NCI-H446 treated with DMSO at 0.1 percent for 48 hours (cell line): ENCODE measurements around the gene DMBX1.
A peak's percentile ranks its signal among the peaks of the same experiment; 100 is the strongest.

ENCODE experiments used
- DNase-seq: peaks from one replicate; lab custom pipeline; 2025; lab: John Stamatoyannopoulos, UW

DMBX1 gene

GRCh38 chr1:46459315-46459714 lies 30.3 kb upstream of the DMBX1 start:
- DNase-seq = no peak

GRCh38 chr1:46461017-46461808 lies 28.4 kb upstream of the DMBX1 start:
- DNase-seq = no peak

GRCh38 chr1:46461809-46462448 lies 27.7 kb upstream of the DMBX1 start:
- no peak for DNase-seq

DNA sequence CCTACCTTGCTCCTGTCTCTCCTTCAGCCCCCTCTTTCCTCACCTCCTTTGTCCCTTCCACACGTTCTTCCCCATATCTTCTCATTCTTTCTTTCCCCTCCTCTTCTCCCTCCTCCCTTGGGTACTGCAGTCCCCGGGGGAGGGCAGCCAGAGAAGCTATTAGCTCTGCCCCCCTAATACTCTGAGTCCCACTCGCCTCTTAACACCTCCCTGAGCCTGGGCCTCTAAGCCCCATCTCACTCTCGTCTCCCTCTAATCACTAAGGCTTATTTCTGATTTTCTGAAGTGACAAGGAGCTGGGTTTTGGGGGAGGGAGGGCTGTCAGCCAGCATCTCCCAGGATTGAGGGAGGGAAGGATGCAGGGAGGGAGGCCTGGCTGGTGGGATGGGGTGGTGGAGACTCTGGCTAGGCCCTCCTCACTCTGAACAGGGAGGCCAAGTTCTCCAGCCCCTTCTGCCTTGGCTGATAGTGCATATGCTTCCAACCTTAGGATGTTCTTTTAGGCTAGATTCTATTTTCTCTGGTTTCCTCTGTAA lies 25.6 kb upstream of the DMBX1 start:
- no peak for DNase-seq

GRCh38 chr1:46464915-46465314 lies 24.7 kb upstream of the DMBX1 start:
- no peak for DNase-seq

GRCh38 chr1:46465981-46466476 lies 23.6 kb upstream of the DMBX1 start:
- DNase-seq = no peak

GRCh38 chr1:46466477-46467182 lies 23.0 kb upstream of the DMBX1 start:
- DNase-seq = no peak

DNA sequence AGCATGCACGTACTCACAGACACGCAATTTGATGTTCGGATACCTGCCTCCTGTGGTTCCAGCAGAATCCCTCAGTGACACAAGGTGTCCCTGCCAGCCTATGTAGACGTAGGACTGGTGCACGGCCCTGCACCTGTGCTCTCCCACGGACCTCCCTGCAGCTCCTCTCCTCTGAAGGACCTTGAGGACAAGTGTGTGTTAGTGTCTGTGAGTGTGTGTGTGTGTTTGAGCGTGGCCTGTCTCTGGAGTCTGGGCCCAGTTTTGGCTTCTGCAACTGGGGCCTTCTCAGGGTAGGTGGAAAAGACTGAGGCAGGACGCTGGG lies 22.5 kb upstream of the DMBX1 start:
- no peak for DNase-seq

GRCh38 chr1:46469881-46470280 lies 19.8 kb upstream of the DMBX1 start:
- DNase-seq = no peak

DNA sequence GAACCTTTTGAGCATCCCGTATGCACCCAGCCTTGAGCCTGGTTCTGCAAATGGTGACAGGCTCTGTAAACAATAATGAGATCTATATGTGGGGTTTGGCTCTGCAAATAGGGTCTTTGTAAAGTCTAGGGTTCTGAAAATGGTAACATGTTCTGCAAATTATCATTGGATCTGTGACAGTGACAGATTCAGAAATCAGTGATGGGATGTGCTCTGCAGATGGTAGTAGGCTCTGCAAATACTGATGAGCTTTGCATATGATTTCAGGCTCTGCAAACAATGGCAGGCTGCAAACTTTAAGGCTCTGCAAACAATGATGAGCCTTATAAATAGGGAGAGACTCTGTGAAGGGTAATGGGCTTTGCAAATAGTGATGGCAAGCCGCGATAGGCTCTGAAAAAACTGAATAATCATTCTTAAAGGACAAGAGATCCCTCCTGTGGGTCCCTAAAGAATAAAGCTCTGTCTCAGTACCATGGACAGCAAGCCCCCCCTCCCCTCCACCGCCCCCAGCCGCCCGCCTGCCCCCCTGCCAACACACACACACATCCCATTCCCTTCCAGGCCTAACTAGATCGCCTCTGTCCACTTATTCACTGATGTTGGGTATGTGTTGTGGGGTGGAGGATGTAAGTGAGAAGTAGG lies 17.7 kb upstream of the DMBX1 start:
- DNase-seq = no peak

DNA sequence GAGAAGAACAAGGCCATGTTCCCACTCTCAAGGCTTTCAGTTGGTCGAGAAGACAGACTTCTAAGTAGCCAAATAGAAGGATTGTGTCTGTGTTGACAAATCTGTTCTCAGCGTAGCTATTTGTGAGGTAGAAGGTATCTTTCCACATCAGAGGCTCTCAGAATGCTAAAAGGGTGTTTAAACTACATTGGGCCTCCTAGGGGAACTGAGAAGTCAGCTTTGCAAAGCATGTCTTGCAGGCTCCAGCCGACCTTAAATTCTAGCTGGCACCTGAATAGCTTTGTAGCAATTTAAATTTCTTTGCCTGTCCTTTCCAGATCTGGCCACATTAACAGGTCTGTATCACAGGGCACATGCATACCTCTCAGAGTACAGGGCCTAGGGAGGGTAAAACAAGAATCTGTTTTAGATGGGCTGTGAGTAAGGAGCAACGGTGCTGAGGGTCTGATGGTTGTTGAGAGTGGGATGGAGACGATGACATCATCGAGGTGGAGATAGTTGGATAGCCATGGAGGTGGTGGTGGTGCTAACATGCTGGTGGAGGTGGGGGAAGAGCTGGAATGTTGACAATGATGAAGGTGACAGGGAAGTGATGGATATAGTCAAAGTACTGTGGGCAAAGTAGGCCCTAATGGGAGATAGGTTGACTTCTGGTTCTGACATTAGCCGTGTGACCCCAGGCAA lies 17.0 kb upstream of the DMBX1 start:
- no peak for DNase-seq

- DNase-seq = no peak
Observed at GRCh38 chr1:46473991-46474390, 15.6 kb upstream of the DMBX1 start.

- DNase-seq = no peak
Observed at GRCh38 chr1:46474570-46474969, 15.1 kb upstream of the DMBX1 start.

- DNase-seq = no peak
Observed at GRCh38 chr1:46476673-46477072, 13.0 kb upstream of the DMBX1 start.

DNA sequence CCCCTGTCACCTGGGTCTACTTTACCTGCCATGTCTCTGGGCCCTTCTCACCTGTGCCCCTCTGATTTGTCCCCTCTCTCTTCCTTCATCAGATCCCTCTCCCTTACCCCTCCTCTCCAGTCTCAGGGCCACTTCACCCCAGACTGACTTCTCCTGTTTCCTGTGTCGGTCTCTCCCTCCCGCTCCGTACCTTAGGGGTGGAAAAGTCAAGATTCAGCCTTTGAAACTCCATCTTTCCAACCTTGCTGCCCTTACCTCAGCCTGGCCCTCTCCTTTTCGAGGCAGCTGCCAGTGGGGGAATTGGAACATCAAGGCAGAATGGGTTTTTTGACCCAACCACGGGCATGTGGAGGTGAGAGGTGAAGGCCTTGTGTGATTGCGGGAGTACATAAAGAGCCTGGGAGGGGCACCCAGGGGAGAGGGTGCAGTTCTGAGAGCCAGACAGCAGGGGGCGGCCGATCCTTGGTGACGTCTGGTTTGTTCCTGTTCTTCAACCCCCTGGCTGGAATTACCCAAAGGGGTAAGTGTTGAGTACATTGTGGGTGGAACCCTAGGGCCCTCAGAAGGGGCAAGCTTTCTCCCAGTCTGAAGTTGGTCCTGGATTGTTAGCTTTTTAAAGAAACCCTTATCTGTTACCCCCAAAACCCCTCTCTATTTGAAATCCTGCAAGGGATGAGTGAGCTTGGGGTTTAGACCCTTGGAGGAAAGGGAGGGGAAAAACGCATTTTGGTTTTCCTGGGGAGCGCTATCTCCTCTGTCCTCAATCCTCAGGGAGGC lies 12.3 kb upstream of the DMBX1 start:
- DNase-seq = peak; percentile 11

GRCh38 chr1:46478721-46479485 lies 10.7 kb upstream of the DMBX1 start:
- no peak for DNase-seq

DNA sequence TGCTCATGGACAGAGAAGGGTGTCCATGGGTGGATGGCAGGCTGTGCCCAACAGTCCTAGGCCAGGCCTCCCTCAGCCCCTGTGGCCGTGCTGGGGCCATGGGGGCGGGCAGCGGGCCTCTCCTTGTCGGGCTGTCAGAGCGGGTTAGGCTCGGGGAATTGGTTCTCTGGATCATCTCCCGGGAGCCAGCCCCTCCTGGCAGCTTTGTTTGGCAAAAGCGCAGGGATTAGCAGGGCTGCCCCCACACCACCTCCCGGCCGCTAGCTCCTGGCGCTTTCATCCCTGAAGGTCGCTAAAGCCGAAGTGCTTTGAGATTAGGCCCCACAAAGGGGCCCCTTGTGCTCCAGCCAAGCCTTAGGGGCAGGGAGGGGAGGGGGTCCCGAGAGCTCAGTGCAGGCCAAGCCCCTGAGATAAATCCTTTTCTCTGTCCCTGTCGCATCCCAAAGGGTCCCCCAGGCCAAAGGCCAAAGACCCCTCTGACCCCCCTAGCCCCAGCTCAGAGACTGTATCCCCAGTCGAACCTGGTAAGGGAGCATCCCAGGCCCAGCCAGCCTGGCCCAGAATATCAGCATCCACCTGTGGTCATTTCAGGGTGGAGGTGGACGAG lies 9.8 kb upstream of the DMBX1 start:
- no peak for DNase-seq

DNA sequence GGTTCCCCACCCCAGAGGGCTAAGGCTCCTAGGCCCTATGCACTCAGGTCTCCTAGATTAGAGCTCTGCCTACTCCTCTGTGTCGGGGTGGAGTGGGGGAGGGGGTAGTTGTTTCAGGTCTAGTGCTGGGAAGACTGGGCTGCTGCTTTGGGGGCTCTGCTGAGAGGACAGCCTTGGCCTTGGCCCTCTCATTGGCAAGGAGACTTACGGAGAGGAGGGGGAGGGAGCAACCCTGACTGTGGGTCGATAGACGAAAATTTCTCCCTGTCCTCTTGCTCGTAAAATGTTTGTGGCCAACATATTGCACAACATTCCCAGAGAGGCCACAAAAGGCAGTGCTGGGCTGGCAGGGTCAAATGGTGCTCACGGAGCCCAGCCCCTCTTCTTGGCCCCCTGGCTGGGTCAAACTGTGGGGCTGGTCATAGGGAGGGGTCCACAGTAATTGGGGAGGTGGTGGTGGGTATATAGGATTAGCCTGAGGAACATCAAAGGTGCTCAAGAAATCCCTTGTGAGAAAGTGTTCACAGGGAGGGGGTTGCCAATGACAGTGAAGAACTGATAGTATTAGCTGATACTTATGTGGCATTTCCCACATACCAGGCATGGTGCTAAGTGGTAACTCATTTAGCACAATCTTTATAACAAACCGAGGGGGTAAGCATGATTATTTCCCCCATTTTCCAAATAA lies 8.5 kb upstream of the DMBX1 start:
- DNase-seq = no peak

DNA sequence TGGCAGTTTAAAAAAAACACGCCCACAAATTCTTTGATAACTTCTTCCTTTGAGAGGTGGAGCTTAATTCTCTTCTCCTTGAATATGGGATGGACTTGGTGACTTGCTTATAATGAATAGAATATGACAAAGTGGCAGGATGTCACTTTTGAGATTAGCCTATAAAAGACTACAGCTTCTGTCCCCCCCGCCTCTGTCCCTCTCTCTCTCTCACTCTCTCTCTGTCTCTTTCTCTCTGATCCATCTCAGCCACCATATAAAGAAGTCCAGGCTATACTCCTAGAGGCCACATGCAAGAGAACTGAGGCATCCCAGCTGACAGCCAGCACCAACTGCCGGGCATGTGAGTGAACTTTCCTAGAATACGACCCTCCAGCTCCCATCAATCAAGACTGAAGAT lies 7.7 kb upstream of the DMBX1 start:
- no peak for DNase-seq
